ENCODE results near the gene SGMS2.

DNA sequence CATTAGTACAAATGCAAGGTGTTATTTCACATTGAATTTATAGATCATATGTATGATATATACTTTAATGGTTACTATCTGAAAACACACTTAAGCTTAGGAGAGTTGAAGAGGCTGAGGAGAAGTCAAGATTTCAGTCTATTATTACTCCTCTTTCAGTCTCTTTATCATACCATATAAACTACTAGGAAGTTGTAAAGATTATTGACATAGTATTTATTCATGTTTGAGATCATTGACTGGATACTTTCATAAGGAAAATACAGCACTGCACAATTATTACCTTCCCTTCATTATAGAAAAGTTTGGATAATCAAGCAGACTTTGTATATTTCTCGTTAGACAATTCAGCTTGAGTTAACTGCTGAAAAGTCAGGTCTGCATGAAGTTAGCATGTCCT is 10.0 kb upstream of the SGMS2 start:
- TF ChIP-seq, protein P1, sequence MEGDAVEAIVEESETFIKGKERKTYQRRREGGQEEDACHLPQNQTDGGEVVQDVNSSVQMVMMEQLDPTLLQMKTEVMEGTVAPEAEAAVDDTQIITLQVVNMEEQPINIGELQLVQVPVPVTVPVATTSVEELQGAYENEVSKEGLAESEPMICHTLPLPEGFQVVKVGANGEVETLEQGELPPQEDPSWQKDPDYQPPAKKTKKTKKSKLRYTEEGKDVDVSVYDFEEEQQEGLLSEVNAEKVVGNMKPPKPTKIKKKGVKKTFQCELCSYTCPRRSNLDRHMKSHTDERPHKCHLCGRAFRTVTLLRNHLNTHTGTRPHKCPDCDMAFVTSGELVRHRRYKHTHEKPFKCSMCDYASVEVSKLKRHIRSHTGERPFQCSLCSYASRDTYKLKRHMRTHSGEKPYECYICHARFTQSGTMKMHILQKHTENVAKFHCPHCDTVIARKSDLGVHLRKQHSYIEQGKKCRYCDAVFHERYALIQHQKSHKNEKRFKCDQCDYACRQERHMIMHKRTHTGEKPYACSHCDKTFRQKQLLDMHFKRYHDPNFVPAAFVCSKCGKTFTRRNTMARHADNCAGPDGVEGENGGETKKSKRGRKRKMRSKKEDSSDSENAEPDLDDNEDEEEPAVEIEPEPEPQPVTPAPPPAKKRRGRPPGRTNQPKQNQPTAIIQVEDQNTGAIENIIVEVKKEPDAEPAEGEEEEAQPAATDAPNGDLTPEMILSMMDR (IDR thresholded peaks at IDR 0.05) = no peak
- TF ChIP-seq ZFX (IDR thresholded peaks at IDR 0.05; ENCODE audit: borderline replicate concordance) = no peak
